DOHH2 (cell line): ENCODE data around the gene SUFU.

Source experiments
- H3F3A ChIP-seq: fragments of 200-600 bp; sonication (generic), shearing (Covaris generic); 2 replicates; pipeline ENCODE4 v1.6.0; 2016; ENCODE audit warnings: antibody characterized with exemption, mild to moderate bottlenecking; ENCODE audit not compliant: control insufficient read depth, insufficient read depth
- H3K27ac ChIP-seq: fragments of 200-600 bp; sonication (generic); 2 replicates; pipeline ENCODE4 v1.5.1; 2014; ENCODE audit warnings: low read depth, mild to moderate bottlenecking, low read length, moderate library complexity
- H3K27me3 ChIP-seq: fragments of 200-600 bp; sonication (generic); 2 replicates; pipeline ENCODE4 v1.6.1; 2014; ENCODE audit warnings: mild to moderate bottlenecking, low read length, mixed read lengths; ENCODE audit not compliant: control insufficient read depth
- H3K36me3 ChIP-seq: fragments of 200-600 bp; sonication (generic); 2 replicates; pipeline ENCODE4 v1.6.1; 2014; ENCODE audit warnings: mild to moderate bottlenecking, low read length, moderate library complexity, mixed read lengths; ENCODE audit not compliant: control insufficient read depth
- H3K4me1 ChIP-seq: fragments of 200-600 bp; sonication (generic); 2 replicates; pipeline ENCODE4 v1.6.1; 2014; ENCODE audit warnings: mild to moderate bottlenecking, low read length, mixed read lengths; ENCODE audit not compliant: control insufficient read depth
- H3K4me2 ChIP-seq: fragments of 200-600 bp; sonication (generic); 2 replicates; pipeline ENCODE4 v1.6.0; 2014; ENCODE audit warnings: mild to moderate bottlenecking, low read length, moderate library complexity
- H3K4me3 ChIP-seq: fragments of 200-600 bp; sonication (generic); 2 replicates; pipeline ENCODE4 v1.5.1; 2014; ENCODE audit warnings: mild to moderate bottlenecking, low read length, mixed read lengths
- H3K79me2 ChIP-seq: fragments of 200-600 bp; sonication (generic); 2 replicates; pipeline ENCODE4 v1.6.1; 2014; ENCODE audit warnings: mild to moderate bottlenecking, low read length, mixed read lengths; ENCODE audit not compliant: control insufficient read depth
- H3K9me2 ChIP-seq: fragments of 200-600 bp; sonication (generic); replicated peaks from 2 replicates; pipeline ENCODE4 v1.6.1; 2014; ENCODE audit warnings: mild to moderate bottlenecking, low read length, mixed read lengths; ENCODE audit not compliant: control insufficient read depth
- H3K9me3 ChIP-seq: fragments of 200-600 bp; sonication (generic); 2 replicates; pipeline ENCODE4 v1.6.1; 2014; ENCODE audit warnings: antibody characterized with exemption, low read length, mixed read lengths; ENCODE audit not compliant: control insufficient read depth, insufficient read depth
- H4K20me1 ChIP-seq: fragments of 200-600 bp; sonication (generic); 2 replicates; pipeline ENCODE4 v1.6.0; 2014; ENCODE audit warnings: low read depth, mild to moderate bottlenecking, antibody characterized with exemption, low read length, moderate library complexity; ENCODE audit not compliant: control insufficient read depth, insufficient read depth
- EZH2phosphoT487 ChIP-seq: fragments of 200-600 bp; sonication (generic); IDR thresholded peaks from 2 replicates; pipeline ENCODE4 v1.6.1; 2017; ENCODE audit warnings: borderline replicate concordance, mild to moderate bottlenecking, antibody characterized with exemption, low read length, moderate library complexity, mixed read lengths
- TF ChIP-seq, protein P1 (sequence below): fragments of 200-600 bp; sonication (generic); IDR thresholded peaks from one replicate; pipeline ENCODE4 v1.5.1; 2014; ENCODE audit warnings: antibody characterized with exemption, mild to moderate bottlenecking, low read depth, low read length; ENCODE audit not compliant: poor library complexity, severe bottlenecking

Gene SUFU

DNA sequence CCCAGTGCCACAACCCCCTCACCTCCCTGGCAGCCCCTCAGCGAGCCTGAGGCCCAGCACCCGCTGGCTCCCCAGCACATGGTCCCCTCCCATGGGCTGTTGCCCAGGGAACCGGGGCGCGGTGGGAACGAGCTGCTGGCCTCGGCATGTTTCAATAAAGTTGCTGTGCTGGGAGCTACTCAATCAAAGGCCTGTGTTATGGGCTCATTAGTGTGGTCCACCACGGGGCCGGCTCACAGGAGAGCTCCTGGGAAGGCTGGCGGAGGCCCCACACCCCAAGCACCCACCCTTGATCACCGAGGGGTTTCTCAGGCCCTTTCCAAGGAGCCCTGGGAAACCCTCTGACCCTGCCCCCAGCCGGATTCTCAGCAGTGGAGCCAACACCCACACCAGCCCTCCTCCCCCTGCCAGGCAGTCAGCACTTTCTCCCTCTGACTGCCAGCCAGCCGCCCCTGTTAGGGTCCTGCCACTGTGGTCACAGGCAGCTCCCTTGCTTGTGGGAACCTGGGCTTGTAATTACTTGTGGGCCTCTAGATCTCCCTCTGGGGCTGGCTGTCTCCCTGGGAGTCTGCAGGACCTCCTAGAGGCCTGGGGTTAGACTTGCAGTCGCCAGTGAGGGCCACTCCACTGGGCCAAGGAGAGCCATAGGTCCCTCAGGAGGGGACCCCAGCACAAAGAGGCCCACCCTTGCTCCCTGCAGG lies 115.7 kb downstream of the SUFU start:
- no peaks in the 10 kb centered on the region for H3K9me3 ChIP-seq
- H3K4me3 ChIP-seq, result no peak overlapping the region
- no peaks in the 10 kb centered on the region for H3K79me2 ChIP-seq
- no peaks in the 10 kb centered on the region for H3K9me2 ChIP-seq
- H3K36me3 ChIP-seq, result no peaks in the 10 kb centered on the region
- H4K20me1 ChIP-seq, result no peaks in the 10 kb centered on the region
- no peak overlapping the region for H3K27ac ChIP-seq
- no peaks in the 10 kb centered on the region for H3K4me1 ChIP-seq
- TF ChIP-seq, protein P1, sequence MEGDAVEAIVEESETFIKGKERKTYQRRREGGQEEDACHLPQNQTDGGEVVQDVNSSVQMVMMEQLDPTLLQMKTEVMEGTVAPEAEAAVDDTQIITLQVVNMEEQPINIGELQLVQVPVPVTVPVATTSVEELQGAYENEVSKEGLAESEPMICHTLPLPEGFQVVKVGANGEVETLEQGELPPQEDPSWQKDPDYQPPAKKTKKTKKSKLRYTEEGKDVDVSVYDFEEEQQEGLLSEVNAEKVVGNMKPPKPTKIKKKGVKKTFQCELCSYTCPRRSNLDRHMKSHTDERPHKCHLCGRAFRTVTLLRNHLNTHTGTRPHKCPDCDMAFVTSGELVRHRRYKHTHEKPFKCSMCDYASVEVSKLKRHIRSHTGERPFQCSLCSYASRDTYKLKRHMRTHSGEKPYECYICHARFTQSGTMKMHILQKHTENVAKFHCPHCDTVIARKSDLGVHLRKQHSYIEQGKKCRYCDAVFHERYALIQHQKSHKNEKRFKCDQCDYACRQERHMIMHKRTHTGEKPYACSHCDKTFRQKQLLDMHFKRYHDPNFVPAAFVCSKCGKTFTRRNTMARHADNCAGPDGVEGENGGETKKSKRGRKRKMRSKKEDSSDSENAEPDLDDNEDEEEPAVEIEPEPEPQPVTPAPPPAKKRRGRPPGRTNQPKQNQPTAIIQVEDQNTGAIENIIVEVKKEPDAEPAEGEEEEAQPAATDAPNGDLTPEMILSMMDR, result no peak
- no peak for TF ChIP-seq EZH2phosphoT487
- no peak overlapping the region for H3K4me2 ChIP-seq
- H3K27me3 ChIP-seq, result no peaks in the 10 kb centered on the region
- no peaks in the 10 kb centered on the region for H3F3A ChIP-seq

DNA sequence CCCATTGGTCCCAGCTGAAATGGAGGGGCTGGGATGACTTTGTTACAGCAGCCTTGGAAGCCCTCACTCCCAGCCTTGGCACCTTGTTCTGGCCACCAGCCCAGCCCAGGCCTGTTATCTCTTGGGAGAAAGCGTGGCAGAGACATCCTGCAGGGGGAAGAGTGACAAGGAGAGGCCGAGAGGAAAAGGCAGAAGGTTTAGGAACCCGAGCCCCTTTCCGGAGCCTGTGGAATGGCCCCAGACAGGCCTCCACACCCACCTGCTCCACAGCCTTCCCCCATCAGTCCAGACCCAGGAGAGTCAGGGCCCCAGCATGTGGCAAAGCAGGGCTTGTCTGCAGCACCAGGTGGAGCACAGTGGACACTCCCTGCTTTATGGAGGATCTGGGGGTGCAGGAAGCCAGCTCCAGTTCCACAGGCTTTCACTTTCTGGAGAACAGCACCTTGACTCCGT lies 116.4 kb downstream of the SUFU start:
- H3K9me2 ChIP-seq, result no peaks in the 10 kb centered on the region
- no peaks in the 10 kb centered on the region for H4K20me1 ChIP-seq
- H3F3A ChIP-seq, result no peaks in the 10 kb centered on the region
- H3K27me3 ChIP-seq, result no peaks in the 10 kb centered on the region
- no peak overlapping the region for H3K4me3 ChIP-seq
- H3K36me3 ChIP-seq, result no peaks in the 10 kb centered on the region
- no peaks in the 10 kb centered on the region for H3K9me3 ChIP-seq
- no peaks in the 10 kb centered on the region for H3K79me2 ChIP-seq
- H3K4me2 ChIP-seq, result no peak overlapping the region
- TF ChIP-seq, protein P1, result no peak
- no peak for TF ChIP-seq EZH2phosphoT487
- no peaks in the 10 kb centered on the region for H3K4me1 ChIP-seq
- no peak overlapping the region for H3K27ac ChIP-seq

DNA sequence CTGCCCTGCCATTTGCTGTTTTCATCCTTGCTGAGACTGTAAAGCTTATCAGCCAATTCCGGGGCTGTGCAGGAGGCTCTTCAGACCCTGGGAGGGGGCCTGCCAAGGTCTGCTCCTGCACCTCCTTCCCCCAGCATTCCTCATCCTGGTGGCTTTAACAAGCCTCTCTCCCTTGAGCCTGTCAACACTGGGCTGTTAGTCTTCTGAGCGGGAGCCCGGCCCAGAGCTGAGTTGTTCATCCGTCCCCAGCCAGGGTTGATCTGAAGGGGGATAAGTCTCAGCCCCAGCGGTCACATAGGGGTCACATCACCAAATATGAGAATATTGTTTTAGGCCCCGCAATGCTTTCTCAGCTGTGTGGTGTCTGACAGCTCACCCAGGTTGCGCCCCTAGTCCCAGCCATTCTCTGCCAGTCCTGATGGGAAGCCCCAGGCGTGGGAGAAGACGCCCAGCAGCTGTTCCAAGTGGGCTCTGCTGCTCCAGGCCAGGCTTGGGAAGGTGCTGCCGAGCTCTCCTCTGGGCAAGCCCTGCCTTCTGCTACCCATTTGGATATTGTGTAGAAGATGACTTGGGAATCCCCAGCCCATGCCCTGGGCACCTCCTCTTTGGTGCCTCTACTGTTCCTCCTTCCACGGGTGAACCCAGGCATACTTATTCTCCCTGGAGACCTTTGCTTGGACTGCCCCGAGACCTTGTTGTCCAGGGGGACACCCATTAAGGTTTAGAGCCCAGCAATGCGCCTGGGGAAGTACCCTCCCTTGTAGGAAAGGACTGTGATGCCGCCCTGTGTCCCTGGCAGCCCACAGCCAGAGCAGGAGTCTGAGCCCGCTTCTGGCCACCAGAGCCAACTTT lies 117.0 kb downstream of the SUFU start:
- H3K36me3 ChIP-seq, result no peaks in the 10 kb centered on the region
- H3K4me1 ChIP-seq, result no peaks in the 10 kb centered on the region
- H3K4me2 ChIP-seq, result no peak overlapping the region
- TF ChIP-seq, protein P1, result no peak
- no peak for TF ChIP-seq EZH2phosphoT487
- H3K4me3 ChIP-seq, result no peak overlapping the region
- H3K27ac ChIP-seq, result no peak overlapping the region
- H3K9me2 ChIP-seq, result no peaks in the 10 kb centered on the region
- H3F3A ChIP-seq, result no peaks in the 10 kb centered on the region
- H3K27me3 ChIP-seq, result no peaks in the 10 kb centered on the region
- H4K20me1 ChIP-seq, result no peaks in the 10 kb centered on the region
- H3K9me3 ChIP-seq, result no peaks in the 10 kb centered on the region
- no peaks in the 10 kb centered on the region for H3K79me2 ChIP-seq
